NCI-H82 treated with DMSO at 0.1 percent for 48 hours (cell line): Measurements from ENCODE around the gene ARHGAP10.

Experiments used
- DNase-seq: peaks from one replicate; lab custom pipeline; 2025; ENCODE audit not compliant: unreplicated experiment; lab: John Stamatoyannopoulos, UW

The ARHGAP10 gene

GRCh38 chr4:148118179-148118578 is 386.3 kb downstream of the ARHGAP10 start:
- no peak for DNase-seq

DNA sequence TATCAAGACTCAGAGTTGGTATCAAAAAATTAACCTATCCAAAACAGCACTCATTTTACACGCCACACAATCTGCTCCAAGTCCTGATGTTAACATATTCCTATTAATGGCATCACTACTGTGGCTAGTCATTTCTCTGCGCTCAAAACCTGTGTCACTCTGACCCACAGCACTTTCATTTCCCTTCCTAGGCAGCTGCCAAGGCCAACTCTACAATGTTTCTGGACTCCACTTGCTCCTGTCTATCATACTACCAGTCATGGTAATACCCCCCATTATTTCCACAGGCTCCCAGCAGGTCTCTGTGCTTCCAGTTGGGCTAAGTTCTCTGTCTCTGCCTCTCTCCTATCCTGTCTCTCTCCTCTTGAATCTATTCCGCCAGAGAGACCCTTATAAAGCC is 386.7 kb downstream of the ARHGAP10 start:
- no peak for DNase-seq

GRCh38 chr4:148120216-148120615 is 388.3 kb downstream of the ARHGAP10 start:
- no peak for DNase-seq
